Right renal cortex interstitium (tissue), 3 donors: ENCODE data around the gene DPH7. TPM values are rescaled to one million over a fixed set of nuclear protein-coding genes. Genes with fewer than 3 reads are reported as not detected.
"Not testable (repeated sequence)": the region's sequence is repeated elsewhere in the genome, so short reads cannot be mapped to it uniquely, and the experiment has no call there.

Source experiments
- DNase-seq, 3 donors: peaks; one replicate each; pipeline ENCODE4 v3.0.0-alpha.2; 2013; ENCODE audit warnings: low read depth in 3 of 3, low spot score in 2 of 3
- polyA plus RNA-seq, 3 donors: library from polyadenylated mRNA; unstranded; fragments of 120-200 nt; gene quantifications; one replicate each; pipeline ENCODE4 v1.2.1, GENCODE V29; 2013; ENCODE audit not compliant: insufficient read length in 3 of 3

DPH7 gene
- polyA plus RNA-seq, 3 donors = 33.1 to 38.3 (median 35.5) TPM

GRCh38 chr9:137581361-137582285 is 2.9 kb upstream of the DPH7 start:
- DNase-seq = no peak

GRCh38 chr9:137580954-137581322 is 2.2 kb upstream of the DPH7 start:
- no peak for DNase-seq

GRCh38 chr9:137580209-137580953 is 1.7 kb upstream of the DPH7 start:
- DNase-seq = no peak

- DNase-seq = no peak
Measured at GRCh38 chr9:137579259-137579604, 507 bp upstream of the DPH7 start.

- no peak for DNase-seq
Measured at GRCh38 chr9:137575716-137576411, 2.9 kb downstream of the DPH7 start.

GRCh38 chr9:137575364-137575715 is 3.4 kb downstream of the DPH7 start:
- DNase-seq = no peak

GRCh38 chr9:137574192-137574591 is 4.5 kb downstream of the DPH7 start:
- DNase-seq = no peak

- no peak for DNase-seq
Measured at GRCh38 chr9:137570566-137570965, 8.2 kb downstream of the DPH7 start.

- DNase-seq = no peak
Measured at GRCh38 chr9:137569609-137570203, 9.0 kb downstream of the DPH7 start.

- not testable (repeated sequence) for DNase-seq
Measured at GRCh38 chr9:137568445-137568844, 10.3 kb downstream of the DPH7 start.

GRCh38 chr9:137564817-137565411 is 13.8 kb downstream of the DPH7 start:
- no peak for DNase-seq

GRCh38 chr9:137564134-137564533 is 14.6 kb downstream of the DPH7 start:
- no peak for DNase-seq

- no peak for DNase-seq
Measured at GRCh38 chr9:137558127-137558526, 20.6 kb downstream of the DPH7 start.

- DNase-seq = no peak
Measured at GRCh38 chr9:137556069-137556838, 22.5 kb downstream of the DPH7 start.

GRCh38 chr9:137555179-137555578 is 23.5 kb downstream of the DPH7 start:
- no peak for DNase-seq

- no peak for DNase-seq
Measured at GRCh38 chr9:137554349-137554748, 24.4 kb downstream of the DPH7 start.

GRCh38 chr9:137553654-137554053 is 25.1 kb downstream of the DPH7 start:
- not testable (repeated sequence) for DNase-seq

- no peak for DNase-seq
Measured at GRCh38 chr9:137552022-137552768, 26.5 kb downstream of the DPH7 start.
